Subcutaneous adipose tissue (tissue), 4 donors: ENCODE results near the gene CNOT10. TPM values are rescaled to one million over a fixed set of nuclear protein-coding genes. Genes with fewer than 3 reads are reported as not detected.

Source experiments
- CTCF ChIP-seq: fragments of 450-650 bp; IDR thresholded peaks from one replicate; pipeline ENCODE4 v1.5.1; 2016; ENCODE audit warnings: low read depth, mild to moderate bottlenecking, control low read depth, antibody characterized with exemption, moderate library complexity
- total RNA-seq, 4 donors: library from RNA; depleted of rRNA; stranded (reverse); fragments of >200 nt; gene quantifications; one replicate each; pipeline ENCODE4 v1.1.0, GENCODE V29; 2016

Gene CNOT10
- total RNA-seq, 4 donors from 2014 or later = 16.3 to 22.6 (median 19.3) TPM

GRCh38 chr3:32822609-32823498, 137.9 kb downstream of the CNOT10 start:
- no peak for TF ChIP-seq CTCF

Other genes starting within 250 kb of the CNOT10 start
- gene CMTM6, start 182.3 kb upstream of the CNOT10 start, total RNA-seq = 10 to 100 TPM; 24.1 to 84.7 (median 54.7) TPM
- gene DYNC1LI1, start 114.3 kb upstream of the CNOT10 start, total RNA-seq = 10 to 100 TPM; 18.5 to 39.0 (median 29.2) TPM
- under 1 TPM in 1 of 4 donors, not detected in 3; 0.16 TPM for gene TRIM71, start 132.8 kb downstream of the CNOT10 start, total RNA-seq